Left lung (tissue), 14 donors: Measurements from ENCODE around the gene CA14. TPM values are rescaled to one million over a fixed set of nuclear protein-coding genes. Genes with fewer than 3 reads are reported as not detected.
"Not testable (repeated sequence)": the region's sequence is repeated elsewhere in the genome, so short reads cannot be mapped to it uniquely, and the experiment has no call there.

Experiments used
- ATAC-seq: fragments of 200-7000 bp; cut with Tn5 transposase; one replicate; pipeline ENCODE4 v1.9.1; 2020; ENCODE audit warnings: moderate library complexity
- DNase-seq, 4 donors: peaks; one replicate each; pipeline ENCODE4 v3.0.0-alpha.2; 2013 to 2020
- H3K27ac ChIP-seq, 2 donors: fragments of 200-600 bp; sonication (generic) in 1 of 2; one replicate each; pipeline versions ENCODE4 v1.5.0 to v1.8.0; 2020 to 2021
- H3K27me3 ChIP-seq, 2 donors: fragments of 200-600 bp; sonication (generic) in 1 of 2; one replicate each; pipeline versions ENCODE4 v1.5.0 to v1.8.0; 2020 to 2021
- H3K36me3 ChIP-seq, 2 donors: fragments of 200-600 bp; sonication (generic) in 1 of 2; one replicate each; pipeline versions ENCODE4 v1.5.0 to v1.8.0; 2020 to 2021
- H3K4me1 ChIP-seq, 2 donors: fragments of 200-600 bp; one replicate each; pipeline ENCODE4 v1.8.0; 2021
- H3K4me3 ChIP-seq, 2 donors: fragments of 200-600 bp; sonication (generic) in 1 of 2; one replicate each; pipeline versions ENCODE4 v1.5.0 to v1.8.0; 2020 to 2021; ENCODE audit warnings: mild to moderate bottlenecking in 1 of 2
- H3K9me3 ChIP-seq, 2 donors: fragments of 200-600 bp; sonication (generic) in 1 of 2; one replicate each; pipeline versions ENCODE4 v1.5.0 to v1.8.0; 2020 to 2021
- intact Hi-C, 2 donors: fragments of 100-400 bp; cut with DNase I; formaldehyde crosslinking; loops; one replicate each; pipeline versions ENCODE4 v1.11.2 to v1.14.2; 2022
- long read RNA-seq, 12 donors: library from polyadenylated mRNA in 2 of 12; unstranded in 2 of 12; transcript quantifications; one replicate each; pipeline ENCODE4 v2.0.0 and lab custom pipeline, GENCODE V29; 2019 to 2026
- polyA plus RNA-seq, 6 donors: library from polyadenylated mRNA; unstranded; fragments of 120-200 nt; gene quantifications; one replicate each; pipeline ENCODE4 v1.2.1, GENCODE V29; 2013; ENCODE audit not compliant: insufficient read length in 6 of 6
- total RNA-seq, 2 donors: library from RNA; stranded (reverse); fragmentation: NEBNext Ultra II Directional; extraction: Animal tissue kit (Norgen Biotek cat#: 25700); gene quantifications; one replicate each; pipeline ENCODE4 v1.2.1, GENCODE V29; 2021
- TF ChIP-seq, protein P1 (sequence below), 2 donors: fragments of 200-600 bp; sonication (generic) in 1 of 2; IDR thresholded peaks; one replicate each; pipeline versions ENCODE4 v1.5.0 to v1.8.0; 2021; ENCODE audit warnings: antibody characterized with exemption in 2 of 2
- donor health status: DM: no; HTN: yes; CAD: no.
- donor health status: DM: no; HTN: no; CAD: no.

CA14 gene
- total RNA-seq (under 1 TPM; 0.18 to 0.44 TPM), polyA plus RNA-seq (1 to 10 TPM; 4.4 to 5.7 (median 4.6) TPM)
- long read RNA-seq, donor 1: 0 reads
- long read RNA-seq, donor 2, partial matches to known transcripts: 70 of 132 reads
- long read RNA-seq, donor 2, other reads (novel, unspliced or antisense): 62 of 132 reads
- long read RNA-seq, donor 3, partial matches to known transcripts: 42 of 64 reads
- long read RNA-seq, donor 3, other reads (novel, unspliced or antisense): 22 of 64 reads
- long read RNA-seq, donor 4: 0 reads
- long read RNA-seq, donor 5, partial matches to known transcripts: 94 of 94 reads
- long read RNA-seq, donor 5, other reads (novel, unspliced or antisense): 0 of 94 reads
- long read RNA-seq, donor 6, partial matches to known transcripts: 5 of 5 reads
- long read RNA-seq, donor 6, other reads (novel, unspliced or antisense): 0 of 5 reads
- long read RNA-seq, donor 7, partial matches to known transcripts: 30 of 56 reads
- long read RNA-seq, donor 7, other reads (novel, unspliced or antisense): 26 of 56 reads
- long read RNA-seq, donor 8, partial matches to known transcripts: 48 of 81 reads
- long read RNA-seq, donor 8, other reads (novel, unspliced or antisense): 33 of 81 reads
- long read RNA-seq, donor 9: 0 reads
- long read RNA-seq, donor 10: 0 reads
- long read RNA-seq, donor 11, partial matches to known transcripts: 7 of 57 reads
- long read RNA-seq, donor 11, other reads (novel, unspliced or antisense): 50 of 57 reads
- long read RNA-seq, donor 12, partial matches to known transcripts: 65 of 110 reads
- long read RNA-seq, donor 12, other reads (novel, unspliced or antisense): 45 of 110 reads

DNA sequence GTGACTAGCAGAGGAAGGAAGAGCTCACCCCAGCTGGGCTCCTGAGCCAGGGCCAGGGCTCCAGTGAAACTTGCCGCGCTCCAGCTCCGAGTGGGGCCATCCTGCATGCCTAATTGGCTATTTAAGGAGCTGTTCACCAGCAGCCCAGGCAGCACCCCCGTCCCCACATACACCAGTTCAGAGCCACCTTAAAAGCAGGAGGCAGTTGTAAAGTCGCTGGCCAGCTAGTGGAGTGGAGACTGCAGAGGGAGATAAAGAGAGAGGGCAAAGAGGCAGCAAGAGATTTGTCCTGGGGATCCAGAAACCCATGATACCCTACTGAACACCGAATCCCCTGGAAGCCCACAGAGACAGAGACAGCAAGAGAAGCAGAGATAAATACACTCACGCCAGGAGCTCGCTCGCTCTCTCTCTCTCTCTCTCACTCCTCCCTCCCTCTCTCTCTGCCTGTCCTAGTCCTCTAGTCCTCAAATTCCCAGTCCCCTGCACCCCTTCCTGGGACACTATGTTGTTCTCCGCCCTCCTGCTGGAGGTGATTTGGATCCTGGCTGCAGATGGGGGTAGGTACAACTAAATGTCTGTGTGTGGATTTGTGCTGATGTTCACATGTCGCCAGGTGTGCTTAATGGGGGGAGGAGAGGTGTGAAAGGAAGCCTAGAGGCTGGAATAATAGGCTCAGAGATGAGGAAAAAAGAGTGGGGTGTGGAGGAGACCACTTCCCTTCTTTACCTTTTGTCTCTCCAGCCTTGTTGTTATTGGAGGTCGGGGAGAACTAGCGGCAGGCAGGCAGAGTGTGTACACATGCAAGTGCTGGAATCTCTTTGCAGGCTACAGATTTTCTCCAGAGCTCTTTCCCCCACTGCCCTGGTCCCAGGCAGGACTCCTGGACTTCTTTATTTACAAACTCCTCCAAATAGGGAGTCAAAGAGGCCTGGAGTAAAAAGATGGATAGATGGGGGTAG, at the start of gene CA14:
CA14 (plus strand) TSS at position 151 of the 962 bp plus-strand sequence; CDS start at position 506, 355 bp downstream.
- ATAC-seq (no peak), DNase-seq (no peak)
- Histone ChIP-seq H3K27me3 (peaks cover 0 to 35% of the 10 kb centered on the region in 2 donors), H3K27ac (no peak within 1 kb of the TSS), H3K9me3 (no peaks in the 10 kb centered on the region), H3K4me1 (peaks cover 0 to 24% of the 10 kb centered on the region in 2 donors), H3K4me3 (no peak within 1 kb of the TSS), H3K36me3 (no peaks in the 10 kb centered on the region)
- TF ChIP-seq, protein P1, sequence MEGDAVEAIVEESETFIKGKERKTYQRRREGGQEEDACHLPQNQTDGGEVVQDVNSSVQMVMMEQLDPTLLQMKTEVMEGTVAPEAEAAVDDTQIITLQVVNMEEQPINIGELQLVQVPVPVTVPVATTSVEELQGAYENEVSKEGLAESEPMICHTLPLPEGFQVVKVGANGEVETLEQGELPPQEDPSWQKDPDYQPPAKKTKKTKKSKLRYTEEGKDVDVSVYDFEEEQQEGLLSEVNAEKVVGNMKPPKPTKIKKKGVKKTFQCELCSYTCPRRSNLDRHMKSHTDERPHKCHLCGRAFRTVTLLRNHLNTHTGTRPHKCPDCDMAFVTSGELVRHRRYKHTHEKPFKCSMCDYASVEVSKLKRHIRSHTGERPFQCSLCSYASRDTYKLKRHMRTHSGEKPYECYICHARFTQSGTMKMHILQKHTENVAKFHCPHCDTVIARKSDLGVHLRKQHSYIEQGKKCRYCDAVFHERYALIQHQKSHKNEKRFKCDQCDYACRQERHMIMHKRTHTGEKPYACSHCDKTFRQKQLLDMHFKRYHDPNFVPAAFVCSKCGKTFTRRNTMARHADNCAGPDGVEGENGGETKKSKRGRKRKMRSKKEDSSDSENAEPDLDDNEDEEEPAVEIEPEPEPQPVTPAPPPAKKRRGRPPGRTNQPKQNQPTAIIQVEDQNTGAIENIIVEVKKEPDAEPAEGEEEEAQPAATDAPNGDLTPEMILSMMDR (IDR thresholded peaks at IDR 0.05): no peak
- intact Hi-C loops: no loop called here

GRCh38 chr1:150208460-150208859, 49.1 kb upstream of the CA14 start:
- H3K9me3 ChIP-seq, H3K4me3 ChIP-seq, H3K27me3 ChIP-seq, H3K27ac ChIP-seq, DNase-seq, intact Hi-C loops, ATAC-seq, H3K4me1 ChIP-seq, H3K36me3 ChIP-seq: not testable (repeated sequence)

DNA sequence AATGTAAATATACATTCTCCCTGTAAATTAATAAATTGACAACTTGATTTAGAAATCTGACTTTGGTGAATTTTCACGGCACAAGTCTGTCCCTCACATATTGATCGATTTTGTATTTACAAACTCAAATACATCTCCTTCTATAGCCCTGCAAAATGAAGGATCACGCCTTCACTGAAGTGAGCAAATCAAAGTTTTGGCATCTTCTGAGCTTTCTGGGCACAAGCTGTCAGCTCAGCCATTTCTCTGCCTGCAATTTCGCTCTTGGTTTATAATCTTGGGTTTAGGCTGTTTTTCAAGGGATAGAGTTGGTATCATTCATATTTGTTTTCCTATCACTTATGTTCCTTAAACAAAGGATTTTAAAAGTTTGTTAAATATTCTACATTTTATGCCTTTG, 47.5 kb upstream of the CA14 start:
- no peak overlapping the region for H3K4me3 ChIP-seq
- peaks cover 0 to 11% of the 10 kb centered on the region in 2 donors for H3K4me1 ChIP-seq
- no peaks in the 10 kb centered on the region for H3K36me3 ChIP-seq
- DNase-seq (no peak), ATAC-seq (no peak)
- intact Hi-C loops: no loop called here
- no peaks in the 10 kb centered on the region for H3K9me3 ChIP-seq
- H3K27me3 ChIP-seq: no peaks in the 10 kb centered on the region
- TF ChIP-seq, protein P1 (IDR thresholded peaks at IDR 0.05): no peak
- no peak overlapping the region for H3K27ac ChIP-seq

DNA sequence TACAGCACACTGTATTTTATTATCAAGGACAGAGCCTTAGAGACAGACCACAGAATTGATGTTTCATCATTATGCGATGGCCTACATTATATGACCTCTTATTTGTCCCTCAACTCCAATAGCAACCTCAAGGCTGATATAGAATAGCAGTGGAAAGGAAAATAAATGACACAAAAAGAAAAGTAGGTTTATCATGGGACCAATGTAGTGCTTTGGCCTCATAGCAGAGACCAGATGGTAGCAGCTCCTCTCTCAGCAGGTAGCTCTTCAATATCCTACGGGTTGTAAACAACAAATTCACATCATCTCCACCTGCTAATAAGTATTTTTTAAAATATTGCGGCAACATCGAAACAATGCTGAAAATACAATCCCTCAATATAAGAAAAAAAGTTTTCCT, 46.9 kb upstream of the CA14 start:
- H3K4me1 ChIP-seq: peaks cover 0 to 11% of the 10 kb centered on the region in 2 donors
- intact Hi-C loops: no loop called here
- TF ChIP-seq, protein P1 (IDR thresholded peaks at IDR 0.05): no peak
- no peak for DNase-seq
- H3K36me3 ChIP-seq: no peaks in the 10 kb centered on the region
- no peaks in the 10 kb centered on the region for H3K27me3 ChIP-seq
- H3K9me3 ChIP-seq: no peaks in the 10 kb centered on the region
- no peak overlapping the region for H3K27ac ChIP-seq
- no peak for ATAC-seq
- no peak overlapping the region for H3K4me3 ChIP-seq

- no peaks in the 10 kb centered on the region for H3K36me3 ChIP-seq
- intact Hi-C loops: no loop called here
- H3K9me3 ChIP-seq: no peaks in the 10 kb centered on the region
- DNase-seq (no peak), ATAC-seq (no peak)
- no peak overlapping the region for H3K4me3 ChIP-seq
- no peaks in the 10 kb centered on the region for H3K27me3 ChIP-seq
- H3K4me1 ChIP-seq: peaks cover 0 to 11% of the 10 kb centered on the region in 2 donors
- H3K27ac ChIP-seq: no peak overlapping the region
- TF ChIP-seq, protein P1 (IDR thresholded peaks at IDR 0.05): no peak
These were observed 45.5 kb upstream of the CA14 start for GRCh38 chr1:150212070-150212469.
